ENCODE measurements around the gene KCNJ11.

The KCNJ11 gene

DNA sequence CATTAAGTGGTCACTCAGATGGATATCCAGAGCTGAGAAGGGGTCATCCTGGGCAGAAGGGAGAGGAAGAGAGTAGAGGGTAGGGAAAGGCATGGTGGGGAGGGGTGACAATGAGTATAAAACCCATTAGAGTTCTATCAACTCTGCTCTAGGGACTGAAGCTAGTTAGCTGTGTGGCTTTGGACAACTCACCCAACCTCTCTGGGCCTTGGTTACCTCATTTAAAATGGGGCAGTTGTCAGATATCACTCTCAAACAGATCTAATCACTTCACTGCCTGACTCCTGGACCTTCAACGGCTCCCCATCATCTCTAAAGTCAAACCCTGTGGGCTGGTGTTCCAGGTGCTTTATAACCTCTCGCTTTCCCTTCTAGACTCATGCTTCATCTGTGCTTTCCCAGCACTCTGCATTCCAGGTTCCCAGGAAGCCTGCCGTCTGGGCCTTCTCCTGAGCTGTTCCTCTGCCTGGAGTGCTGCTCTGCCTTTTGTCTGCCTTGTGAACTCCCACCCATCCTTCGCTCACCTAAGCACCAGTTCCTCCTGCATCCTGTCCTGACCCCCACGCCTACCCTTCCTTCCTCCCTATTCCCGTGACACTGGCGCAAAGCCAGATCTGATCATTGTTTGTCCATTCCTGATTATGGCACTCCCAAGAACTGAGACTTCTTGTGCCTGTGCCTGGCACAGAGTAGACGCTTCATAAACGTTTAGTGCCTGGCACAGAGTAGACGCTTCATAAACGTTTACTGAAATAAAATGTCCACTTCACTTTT lies 22.3 kb upstream of the KCNJ11 start:
- in situ Hi-C loops (cut with HindIII; ENCODE audit: low sequenced_read_pairs) = no loop called here

DNA sequence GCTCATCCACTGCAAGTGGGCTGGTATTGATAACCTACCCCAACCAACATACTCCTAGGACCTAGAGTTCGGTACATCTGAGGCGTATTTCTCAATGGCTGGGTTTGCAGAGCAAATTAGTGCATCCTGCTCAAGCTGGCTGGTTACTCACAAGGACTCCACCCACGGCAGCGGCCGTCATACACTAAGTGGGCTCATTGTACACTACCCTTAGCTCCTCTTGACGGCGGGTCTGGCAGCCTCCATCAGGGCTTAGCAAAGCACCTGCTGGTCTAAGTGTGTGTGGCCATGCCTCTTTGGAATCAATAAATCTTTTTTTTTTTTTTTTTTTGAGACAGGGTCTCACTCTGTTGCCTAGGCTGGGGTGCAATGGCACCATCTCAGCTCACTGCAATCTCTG lies 20.2 kb upstream of the KCNJ11 start:
- in situ Hi-C loops (cut with HindIII; ENCODE audit: low sequenced_read_pairs) = no loop called here

DNA sequence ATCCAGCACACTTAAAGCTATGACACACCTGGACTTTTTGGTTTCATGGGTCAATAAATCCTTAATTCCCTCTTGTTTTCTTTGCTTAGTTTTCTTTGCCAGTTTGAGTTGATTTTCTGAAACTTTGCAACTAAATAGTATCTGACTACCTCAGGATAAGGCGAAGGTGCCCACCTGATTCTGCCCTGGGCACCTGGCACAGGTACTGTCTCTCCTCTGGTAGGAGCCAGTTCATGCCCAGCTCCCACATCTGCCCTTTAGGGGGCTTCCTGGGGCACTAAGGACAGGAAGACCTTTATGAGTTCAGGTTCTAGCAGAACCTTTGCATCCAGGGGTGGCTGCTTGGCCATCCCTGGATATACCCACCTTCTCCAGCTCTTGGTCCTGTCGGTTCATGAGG lies 19.6 kb upstream of the KCNJ11 start:
- in situ Hi-C loops (cut with HindIII; ENCODE audit: low sequenced_read_pairs) = no loop called here

DNA sequence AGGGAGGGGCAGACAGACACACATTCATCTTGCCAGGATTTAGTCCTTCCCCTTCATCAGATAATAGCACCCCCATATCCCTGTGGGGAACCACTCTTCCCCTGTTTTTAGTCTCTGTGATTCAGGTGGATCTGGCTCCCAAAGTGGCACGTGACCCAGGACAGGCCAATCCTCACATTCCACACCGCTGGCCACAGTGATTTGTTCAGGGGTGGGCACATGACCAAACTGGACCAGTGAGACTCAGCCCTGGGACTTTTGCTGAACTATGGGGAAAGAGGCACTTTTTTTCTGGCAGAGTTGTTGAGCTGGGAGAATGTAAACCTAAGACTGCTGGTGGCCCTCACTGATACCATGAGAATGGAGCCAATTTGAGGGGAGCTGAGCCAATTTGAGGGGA lies 19.1 kb upstream of the KCNJ11 start:
- in situ Hi-C loops (cut with HindIII; ENCODE audit: low sequenced_read_pairs) = no loop called here

DNA sequence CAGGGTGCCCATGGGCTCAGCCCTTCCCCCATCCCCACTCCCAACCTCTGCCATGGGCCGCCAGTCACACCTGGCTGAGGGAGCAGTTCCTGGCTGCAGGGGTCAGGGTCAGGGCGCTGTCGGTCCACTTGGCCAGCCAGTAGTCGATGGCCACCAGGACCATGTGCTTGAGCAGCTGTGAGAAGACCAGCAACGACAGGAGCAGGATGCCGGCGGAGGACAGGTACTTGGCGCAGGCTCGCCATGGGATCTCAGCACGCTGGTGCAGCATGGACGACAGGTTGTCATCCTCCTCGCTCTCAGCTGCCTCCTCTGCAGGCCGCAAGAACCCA lies 18.3 kb upstream of the KCNJ11 start:
- in situ Hi-C loops (cut with HindIII; ENCODE audit: low sequenced_read_pairs) = no loop called here

DNA sequence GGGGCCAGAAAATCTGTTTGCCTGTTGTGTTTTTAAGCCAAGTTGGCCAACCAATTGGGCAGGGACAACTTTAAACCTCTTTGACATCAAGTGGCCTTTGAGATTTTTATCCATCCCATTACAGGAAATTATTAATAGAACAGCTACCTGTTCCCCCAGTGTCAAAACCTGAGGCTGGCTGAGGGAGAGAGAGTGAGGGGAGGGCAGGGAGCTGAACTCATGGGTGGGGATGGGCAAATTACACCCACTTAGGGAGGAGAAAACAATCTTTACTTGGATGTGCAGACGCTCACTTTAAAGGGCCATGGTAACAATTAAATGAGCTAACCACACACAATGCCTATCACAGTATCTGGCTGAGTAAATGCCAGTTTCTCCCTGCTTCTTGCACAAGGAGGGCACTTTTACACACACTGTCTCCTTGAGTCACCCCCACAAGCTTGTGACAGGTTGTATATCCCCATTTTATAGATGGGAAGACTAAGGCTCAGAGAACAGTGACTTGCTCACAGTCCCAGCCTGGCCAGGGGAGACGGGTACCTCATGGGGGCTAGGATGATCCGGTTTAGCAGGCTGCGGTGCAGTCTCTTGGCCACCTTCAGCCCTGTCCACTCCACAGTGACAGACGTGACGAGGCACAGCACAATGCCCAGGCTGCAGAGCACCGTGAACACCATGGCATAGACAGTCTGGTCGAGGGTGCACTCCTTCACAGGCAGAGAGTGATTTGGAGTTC lies 17.8 kb upstream of the KCNJ11 start:
- in situ Hi-C loops (cut with HindIII; ENCODE audit: low sequenced_read_pairs) = no loop called here

DNA sequence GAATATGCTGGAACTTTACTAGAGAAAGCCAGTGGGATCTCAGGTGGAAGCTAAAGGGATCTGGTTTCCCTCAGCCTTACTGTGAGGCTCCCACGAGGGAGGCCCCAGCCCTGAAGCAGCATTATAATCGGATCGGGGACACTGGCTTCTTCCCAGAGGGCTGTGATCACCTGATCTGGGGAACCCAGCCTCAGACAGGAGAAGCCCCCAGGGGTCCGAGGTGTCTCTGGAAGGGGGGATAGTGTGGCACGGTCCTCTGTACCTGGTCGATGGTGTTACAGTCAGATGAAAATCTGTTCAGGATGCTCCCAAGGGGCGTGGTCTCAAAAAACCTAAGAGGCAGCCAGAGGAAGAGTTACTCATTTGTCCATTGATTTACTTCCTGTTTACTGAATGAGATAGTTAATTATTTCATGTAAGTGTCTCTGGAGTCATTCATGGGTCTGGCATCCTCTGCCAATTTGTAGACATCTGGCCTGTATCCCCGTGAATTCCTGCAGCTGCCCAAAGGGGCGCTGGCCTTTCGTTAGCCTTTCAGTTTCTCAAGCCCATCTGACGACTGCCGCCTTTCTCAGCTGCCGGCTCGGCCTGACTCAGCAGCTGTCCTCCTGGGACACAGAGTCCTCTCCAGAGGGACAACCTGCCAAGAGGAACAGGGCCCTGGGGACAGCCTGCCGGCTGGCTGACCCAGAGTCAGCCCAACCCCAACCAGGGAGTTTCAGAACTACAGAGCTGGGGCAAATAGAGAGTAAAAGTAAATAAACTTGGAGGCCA lies 17.0 kb upstream of the KCNJ11 start:
- in situ Hi-C loops (cut with HindIII; ENCODE audit: low sequenced_read_pairs) = no loop called here

DNA sequence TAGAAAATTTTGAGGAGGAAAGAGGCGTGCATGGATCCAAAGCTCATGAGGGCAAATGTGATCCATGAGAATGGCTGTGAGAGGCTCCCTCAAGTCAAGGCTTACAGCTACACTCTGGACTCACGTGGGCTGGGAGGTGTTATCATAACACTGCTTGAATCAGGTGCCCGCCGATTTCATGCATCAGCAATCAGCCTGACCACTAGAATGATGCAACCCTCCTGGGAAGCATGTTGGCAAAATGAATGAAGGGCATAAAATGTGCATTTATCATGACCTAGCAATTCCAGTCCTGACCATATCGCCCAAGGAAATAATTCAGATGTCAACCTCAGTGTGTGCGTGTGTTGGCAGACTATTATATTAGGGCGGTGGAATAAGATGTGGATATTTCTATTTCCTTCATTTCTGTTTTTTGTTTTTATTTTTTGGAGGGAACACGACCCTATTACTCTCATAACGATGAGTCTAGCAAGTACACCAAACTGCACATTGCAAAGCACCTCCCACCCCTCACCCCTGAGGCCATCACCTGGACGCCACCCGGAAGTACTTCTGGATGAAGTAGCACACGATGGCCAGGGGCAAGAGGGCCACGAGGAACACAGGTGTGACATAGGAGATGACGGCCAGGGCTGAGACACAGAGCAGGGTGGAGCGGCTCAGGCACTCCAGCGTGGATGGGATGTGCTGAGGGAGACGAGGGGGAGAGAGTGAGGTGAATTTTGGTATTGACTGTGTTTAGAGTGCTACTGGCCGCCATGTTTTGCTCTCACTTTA lies 15.7 kb upstream of the KCNJ11 start:
- in situ Hi-C loops (cut with HindIII; ENCODE audit: low sequenced_read_pairs) = no loop called here

DNA sequence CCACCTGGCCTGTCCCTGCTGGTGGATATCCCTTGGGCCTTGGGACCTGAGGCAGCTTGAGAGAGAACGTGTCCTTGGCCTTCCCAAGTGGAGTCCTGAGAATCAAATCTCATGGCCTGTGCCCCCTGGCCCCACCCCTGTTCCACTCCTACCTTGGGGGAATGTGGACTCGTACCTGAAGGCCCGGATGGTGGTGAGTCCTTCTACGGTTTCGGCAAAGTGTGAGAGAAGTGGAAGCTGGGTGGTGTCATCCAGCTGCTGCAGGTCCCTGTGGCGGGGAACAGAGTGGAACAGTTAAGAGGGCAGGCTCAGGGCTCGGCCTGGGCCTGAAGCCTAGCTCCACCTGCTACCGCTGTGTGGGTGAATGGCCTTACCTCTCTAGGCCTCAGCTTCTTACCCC lies 14.0 kb upstream of the KCNJ11 start:
- in situ Hi-C loops (cut with HindIII; ENCODE audit: low sequenced_read_pairs) = no loop called here

DNA sequence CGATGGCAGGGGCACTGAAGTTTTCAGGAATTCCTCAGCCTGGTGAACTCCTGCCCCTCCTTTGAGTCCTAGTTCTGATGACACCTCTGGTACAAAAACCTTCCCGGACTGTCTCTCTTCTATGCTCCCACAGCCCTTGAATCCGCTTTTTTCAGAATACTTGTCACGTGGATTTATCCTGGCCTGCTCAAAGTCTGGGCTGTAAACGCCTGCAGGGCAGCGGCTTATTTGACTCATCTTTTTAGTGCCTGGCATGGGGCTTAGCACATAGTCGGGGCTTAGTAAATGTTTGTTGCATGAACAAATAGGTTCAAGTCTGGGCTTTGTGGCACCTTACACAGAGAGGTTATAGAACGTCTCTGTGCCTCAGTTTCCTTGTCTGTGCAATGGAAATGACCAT lies 13.4 kb upstream of the KCNJ11 start:
- in situ Hi-C loops (cut with HindIII; ENCODE audit: low sequenced_read_pairs) = no loop called here

DNA sequence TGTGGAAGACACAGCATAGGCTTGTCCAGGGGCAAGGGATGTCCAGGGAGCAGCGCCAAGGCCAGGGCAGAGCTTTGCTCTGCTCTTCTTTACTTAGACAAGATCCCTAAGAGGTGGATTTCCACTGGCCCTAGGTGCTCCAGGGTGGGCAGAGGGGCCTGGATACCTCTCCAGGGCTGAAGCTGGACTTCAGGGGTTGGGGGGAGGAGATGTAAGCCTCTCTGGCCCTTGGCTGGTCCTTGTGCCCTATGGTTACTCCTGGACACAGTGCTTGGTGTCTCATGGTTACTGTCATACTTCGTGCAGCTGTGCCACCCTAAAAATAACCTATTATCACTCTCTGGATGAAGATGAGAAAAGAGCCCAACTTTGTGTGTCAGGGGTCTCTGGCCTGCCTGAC lies 12.9 kb upstream of the KCNJ11 start:
- in situ Hi-C loops (cut with HindIII; ENCODE audit: low sequenced_read_pairs) = no loop called here

DNA sequence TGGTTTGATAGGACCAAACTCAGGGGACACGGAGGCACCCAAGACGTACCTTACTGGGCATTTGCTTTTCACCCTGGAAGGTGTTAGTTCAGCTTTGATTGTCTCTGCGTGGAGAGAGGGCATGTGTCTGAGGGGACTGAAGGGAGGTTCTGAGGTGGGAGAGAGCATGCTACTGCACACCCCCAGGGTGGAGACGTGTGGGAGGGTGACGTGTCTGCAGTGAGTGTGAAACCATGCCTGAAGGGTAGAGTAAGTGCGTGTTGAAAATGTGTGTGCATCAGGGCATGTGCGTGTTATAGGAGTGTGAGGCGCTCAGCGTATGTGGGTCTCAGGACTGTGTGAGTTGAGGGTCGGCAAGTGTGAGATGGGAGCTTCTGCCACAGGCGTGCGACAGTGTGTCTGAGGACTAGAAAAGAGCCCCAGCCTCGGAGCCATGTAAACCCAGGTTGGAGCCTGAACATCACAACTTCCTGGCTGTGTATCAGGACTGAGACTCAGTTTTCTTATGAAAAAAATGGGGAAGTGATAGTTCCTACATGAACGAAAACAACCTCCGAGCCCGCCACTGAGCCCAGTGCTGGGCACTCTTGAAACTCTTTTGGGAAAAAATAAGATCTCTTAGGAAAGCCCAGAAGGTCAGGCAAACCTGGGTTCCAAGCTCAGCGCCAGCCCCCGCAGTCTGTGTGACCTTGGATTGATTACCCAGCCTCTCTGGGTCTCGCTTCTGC lies 11.8 kb upstream of the KCNJ11 start:
- in situ Hi-C loops (cut with HindIII; ENCODE audit: low sequenced_read_pairs) = no loop called here

DNA sequence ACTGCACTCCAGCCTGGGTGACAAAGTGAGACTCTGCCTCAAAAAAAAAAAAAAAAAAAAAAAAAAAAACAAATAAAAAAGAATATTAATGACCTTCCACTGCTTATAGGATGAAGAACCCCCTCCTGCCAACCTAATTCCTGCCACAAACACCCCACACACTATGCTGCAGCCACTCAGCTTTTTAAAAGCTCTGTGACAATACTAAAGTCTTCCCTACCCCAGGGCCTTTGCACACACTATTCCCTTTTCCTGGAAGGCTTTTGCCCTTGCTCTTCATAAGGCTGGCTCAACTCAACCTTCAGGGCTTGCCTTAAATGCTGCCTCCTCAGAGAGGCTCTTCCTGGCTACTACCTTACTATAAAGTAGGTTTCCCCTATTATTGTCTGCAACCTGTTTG lies 10.8 kb upstream of the KCNJ11 start:
- in situ Hi-C loops (cut with HindIII; ENCODE audit: low sequenced_read_pairs) = no loop called here

DNA sequence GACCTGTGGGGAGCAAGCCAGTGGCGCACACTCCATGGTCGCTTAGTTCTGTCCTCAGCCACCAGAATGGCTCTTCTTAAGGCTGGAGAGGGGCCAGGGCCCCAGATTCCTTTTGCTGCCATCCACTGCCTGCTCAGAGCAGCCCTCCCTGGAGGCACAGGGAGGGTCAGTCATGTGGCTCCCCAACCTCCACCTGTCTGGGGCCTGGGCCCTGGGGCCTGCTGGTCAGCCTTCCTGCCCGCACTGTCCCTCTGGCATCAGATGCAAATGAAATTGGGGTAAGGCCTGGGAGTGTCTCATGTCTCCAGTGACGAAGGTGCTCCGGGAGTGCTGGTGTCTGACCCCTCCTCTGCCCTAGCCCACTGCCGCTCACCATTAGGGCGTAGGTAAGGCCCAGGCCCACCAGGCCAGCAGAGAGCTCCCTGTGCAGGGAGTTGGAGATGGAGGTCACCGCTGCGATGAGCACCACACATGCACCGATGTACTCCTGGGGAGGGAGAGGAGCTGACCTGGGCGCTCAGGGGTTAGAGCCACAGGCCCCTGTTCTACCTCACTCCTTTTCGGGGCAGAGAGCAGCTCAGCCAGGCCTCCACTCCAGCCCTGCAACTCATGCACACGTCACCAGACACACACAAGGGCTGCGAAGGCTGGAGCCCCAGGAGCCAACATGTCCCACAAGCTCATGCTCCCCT lies 9.0 kb upstream of the KCNJ11 start:
- in situ Hi-C loops (cut with HindIII; ENCODE audit: low sequenced_read_pairs) = no loop called here

DNA sequence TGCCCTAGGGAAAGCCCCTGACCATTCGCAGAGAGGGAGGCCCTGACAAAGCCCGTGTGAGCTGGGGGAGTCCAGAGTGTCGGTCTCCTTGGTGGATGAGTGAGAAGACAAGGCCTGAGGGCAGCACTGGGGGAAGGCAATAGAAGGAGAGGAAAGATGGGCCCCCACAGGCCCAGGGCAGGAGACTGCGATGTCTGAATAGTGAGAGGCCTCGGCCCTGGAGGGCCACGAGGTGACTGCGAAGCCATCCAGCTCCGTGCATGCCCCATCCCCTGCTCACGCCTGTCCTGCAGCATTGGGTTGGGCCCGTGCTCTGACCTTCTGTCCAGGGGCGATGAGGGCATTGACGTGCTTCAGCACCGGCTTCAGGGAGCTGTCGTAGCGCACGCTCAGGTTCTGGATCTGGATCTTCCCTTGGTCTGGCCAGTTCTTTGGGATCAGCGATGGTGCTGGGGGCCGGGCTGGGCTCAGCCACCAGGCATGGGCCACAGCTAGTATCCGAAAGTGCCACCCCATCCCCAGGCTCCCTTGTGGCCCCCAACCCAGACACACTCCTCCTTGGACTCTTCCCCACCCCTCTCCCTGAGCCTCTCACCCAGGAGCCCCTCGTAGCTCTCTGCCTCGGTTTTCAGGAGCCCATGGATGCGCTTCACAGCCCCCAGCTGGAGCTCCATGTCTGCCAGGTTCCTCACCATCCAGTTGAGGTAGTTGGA lies 8.3 kb upstream of the KCNJ11 start:
- in situ Hi-C loops (cut with HindIII; ENCODE audit: low sequenced_read_pairs) = no loop called here

DNA sequence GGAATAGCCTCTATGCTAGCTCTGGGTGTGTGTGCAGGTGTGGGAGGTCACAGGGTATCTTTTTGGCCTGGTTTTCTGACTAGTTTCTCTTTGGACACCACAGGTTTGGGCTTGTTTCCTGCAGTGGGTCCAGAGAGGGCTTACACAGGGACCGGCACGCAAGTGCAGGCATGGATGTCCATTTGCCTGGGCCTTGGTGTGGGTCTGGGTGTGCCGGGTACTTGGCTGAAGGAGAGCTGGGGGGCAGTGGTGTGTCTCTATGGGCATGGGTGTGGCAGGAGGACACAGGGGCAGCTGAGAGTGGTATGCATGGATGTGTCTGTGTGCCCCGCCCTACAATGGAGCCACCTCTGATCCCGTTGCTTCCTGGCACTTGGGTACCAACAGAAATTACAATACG lies 7.5 kb upstream of the KCNJ11 start:
- in situ Hi-C loops (cut with HindIII; ENCODE audit: low sequenced_read_pairs) = no loop called here

DNA sequence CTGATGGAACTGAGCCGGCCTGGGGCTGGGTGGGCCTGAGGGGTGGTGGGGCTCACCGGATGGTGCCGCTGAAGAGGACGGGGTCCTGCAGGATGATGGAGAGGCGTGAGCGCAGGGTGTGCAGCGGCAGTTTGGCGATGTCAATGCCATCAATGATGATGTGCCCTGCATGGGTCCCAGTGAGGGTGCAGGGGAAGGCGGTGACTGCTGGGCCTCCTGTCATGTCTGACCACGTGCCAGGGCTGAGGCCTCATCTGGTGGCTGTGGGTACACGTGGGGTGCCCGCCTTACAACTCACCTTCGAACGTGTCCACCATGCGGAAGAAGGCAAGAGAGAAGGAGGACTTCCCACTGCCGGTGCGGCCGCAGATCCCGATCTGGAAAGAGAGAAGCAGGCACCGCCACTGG lies 7.1 kb upstream of the KCNJ11 start:
- in situ Hi-C loops (cut with HindIII; ENCODE audit: low sequenced_read_pairs) = no loop called here

DNA sequence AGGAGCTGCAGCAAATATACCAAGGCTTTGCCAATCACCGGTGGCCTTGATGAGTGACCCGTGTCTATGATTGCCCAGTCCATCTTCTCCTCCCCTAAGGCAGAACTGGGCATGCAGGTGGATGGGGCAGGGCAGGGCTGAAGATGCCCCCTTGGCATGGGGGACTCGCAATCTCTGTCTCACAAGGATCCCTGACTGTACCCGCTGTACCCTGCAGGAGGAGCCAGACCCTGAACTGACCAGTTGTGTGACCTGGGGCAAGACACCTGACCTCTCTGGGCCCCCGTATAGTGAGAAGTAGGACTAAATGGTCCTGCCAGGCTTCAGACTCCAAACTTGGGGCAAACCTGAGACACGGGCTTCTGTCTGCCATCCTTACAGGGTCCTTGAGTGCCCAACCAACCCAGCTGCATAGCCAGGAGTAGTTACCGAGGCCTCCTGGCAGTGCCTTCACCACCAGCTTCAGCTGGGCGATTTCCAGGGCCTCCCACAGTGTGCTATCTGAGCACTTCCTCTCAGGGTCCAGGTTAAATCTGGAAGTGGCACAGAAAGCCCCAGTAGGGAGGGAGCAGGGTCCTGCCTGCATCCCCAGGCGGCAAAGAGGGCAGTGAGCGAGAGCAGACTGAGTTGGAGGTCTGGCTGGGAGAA lies 6.4 kb upstream of the KCNJ11 start:
- in situ Hi-C loops (cut with HindIII; ENCODE audit: low sequenced_read_pairs) = no loop called here

DNA sequence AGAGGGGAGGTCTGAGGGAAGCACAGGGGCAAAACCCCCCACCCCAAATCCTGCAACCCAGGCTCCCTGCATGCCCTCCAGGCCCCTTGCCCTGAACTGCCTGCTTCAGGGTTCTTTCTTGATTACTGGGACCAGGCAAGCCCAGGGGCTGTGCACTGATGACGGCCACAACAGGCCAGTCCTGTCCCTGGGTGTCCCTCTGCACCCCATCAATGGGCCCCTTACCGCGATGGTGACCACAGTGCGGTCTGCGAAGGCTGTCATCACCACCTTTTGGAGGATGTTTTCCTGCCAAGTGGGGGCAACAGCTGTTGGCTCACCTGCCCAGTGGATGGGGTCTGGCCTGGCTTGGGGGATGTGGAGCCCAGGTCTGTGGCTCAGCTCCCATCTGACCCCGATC lies 5.0 kb upstream of the KCNJ11 start:
- in situ Hi-C loops (cut with HindIII; ENCODE audit: low sequenced_read_pairs) = no loop called here

Measured in endothelial cell of hepatic sinusoid (primary cell).